NOMO-1 treated with dmso at 0.1 percent for 144 hours (cell line): ENCODE results near the gene MYO1E.

Experiments
- DNase-seq: peaks from one replicate; lab custom pipeline; 2025; ENCODE audit not compliant: unreplicated experiment; lab: John Stamatoyannopoulos, UW

Gene MYO1E

DNA sequence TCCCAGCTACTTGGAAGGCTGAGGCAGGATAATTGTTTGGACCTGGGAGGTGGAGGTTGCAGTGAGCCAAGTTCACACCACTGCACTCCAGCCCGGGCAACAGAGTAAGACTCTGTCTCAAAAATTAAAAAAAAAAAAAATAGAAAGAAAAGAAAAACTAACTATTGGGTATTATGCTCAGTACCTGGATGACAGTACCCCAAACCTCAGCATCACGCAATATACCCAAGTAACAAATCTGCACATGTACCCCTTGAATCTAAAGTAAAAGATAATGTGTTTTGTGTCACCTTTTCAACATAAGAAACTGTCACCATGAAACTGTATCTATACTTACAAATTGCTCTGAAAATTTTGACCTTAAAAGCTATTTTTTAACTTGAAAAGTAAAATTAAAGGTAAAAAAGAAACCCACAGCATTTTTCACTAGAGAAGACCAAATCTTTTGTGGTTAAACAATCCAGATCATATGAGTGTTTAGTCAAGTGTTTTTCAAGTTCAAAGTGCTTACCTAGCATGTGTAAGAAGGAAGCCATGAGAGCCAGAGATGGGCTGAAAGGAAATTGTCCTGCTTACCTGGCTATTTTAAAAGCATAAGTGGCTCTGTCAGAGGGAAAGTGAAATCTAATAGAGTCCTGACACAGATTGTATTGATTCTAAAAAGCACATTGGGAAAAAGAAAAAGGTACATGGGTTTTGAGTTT lies 50.5 kb downstream of the MYO1E start:
- DNase-seq = no peak

- no peak for DNase-seq
Observed at GRCh38 chr15:59321000-59321689, 51.5 kb downstream of the MYO1E start.

- DNase-seq = no peak
Observed at GRCh38 chr15:59317211-59317610, 55.5 kb downstream of the MYO1E start.

DNA sequence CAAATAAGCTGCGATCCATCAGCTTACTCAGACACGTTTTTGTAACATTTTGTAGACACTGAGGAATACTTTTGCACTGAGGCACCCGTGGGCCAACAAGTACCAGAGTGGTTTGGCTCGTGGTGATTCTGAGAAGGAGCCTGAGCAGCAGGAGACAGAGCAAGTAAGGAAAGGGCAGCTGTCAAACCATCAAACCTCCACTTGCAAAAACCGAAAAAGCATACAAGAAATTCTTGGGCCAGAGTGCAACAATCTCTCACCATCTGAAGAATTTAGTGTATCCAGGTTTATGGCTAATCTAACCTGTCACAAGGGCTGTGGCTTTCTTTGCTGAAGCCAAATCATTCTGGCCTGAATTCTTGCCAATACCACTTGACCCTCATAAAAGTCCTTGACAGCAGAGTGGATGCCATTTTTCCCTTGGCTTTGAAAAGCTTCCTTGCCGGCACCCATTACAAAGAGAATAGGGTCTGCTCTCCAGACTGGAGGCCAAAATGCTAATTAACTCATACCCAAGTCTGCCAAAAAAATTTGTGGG lies 56.7 kb downstream of the MYO1E start:
- no peak for DNase-seq

DNA sequence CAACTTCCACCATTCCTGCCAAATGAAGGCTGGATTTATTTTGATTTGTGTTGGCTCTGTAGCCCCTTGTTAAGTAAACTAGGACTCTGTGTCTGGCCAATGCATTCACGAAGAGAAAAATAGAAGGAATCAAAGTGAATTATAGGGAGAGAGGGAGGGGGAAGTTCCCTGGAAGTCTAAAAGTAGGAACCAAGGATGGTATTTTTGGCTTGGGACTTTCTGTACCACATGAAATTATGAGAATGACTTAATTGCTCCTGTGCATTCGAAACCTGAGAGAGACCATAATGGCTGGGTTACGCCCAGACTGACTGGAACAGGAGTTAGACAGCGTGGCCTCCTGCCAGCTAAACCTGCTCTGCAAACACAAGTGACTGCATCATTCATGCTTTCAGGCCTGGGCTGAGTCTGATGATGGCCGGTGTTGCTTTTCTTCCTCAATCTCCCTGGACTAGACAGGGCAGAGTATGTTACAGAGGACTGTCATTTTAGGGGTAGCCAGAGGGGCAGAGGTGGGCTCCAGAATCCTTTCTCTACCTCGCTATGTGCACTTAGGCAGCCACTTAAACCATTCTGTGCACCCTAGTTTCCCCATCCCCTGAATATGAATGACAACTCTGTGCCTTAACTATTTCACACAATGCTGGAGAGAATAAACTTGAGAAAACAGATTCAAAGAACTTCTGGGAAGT lies 58.9 kb downstream of the MYO1E start:
- no peak for DNase-seq

GRCh38 chr15:59312205-59312604 lies 60.5 kb downstream of the MYO1E start:
- DNase-seq = no peak

DNA sequence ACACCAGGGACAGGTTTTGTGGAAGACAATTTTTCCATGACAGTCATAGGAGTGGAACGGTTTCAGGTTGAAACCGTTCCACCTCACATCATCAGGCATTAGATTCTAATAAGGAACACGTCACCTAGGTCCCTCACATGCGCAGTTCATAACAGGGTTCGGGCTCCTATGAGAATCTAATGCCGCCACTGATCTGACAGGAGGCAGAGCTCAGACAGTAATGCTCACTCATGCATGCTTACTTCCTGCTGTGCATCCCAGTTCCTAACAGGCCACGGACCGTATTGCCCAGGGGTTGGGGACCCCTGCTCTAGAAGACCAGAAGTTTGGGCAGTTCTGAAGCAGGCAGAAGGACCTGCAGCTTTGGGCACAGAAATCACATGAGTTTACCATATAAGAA lies 61.5 kb downstream of the MYO1E start:
- DNase-seq = no peak

- DNase-seq = no peak
Observed at GRCh38 chr15:59309405-59309804, 63.3 kb downstream of the MYO1E start.

DNA sequence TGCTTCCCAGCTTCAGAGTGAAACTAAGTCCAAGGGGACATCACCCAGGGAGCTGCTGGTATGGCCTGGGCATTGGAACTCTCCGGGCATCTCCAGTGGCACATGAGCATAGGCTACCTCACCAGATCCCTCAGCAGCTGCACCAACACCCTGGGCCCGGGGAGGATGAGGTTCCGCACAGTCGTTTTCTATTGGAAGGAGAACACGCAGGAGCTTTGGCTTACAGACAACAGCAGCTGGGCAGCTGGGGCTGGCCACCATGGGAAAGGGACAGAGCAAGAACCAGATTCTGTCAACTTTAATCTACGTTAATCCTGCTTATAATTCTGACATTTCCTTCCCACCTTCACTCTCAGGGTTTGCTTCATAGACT lies 65.5 kb downstream of the MYO1E start:
- no peak for DNase-seq

- no peak for DNase-seq
Observed at GRCh38 chr15:59306520-59307164, 66.0 kb downstream of the MYO1E start.

DNA sequence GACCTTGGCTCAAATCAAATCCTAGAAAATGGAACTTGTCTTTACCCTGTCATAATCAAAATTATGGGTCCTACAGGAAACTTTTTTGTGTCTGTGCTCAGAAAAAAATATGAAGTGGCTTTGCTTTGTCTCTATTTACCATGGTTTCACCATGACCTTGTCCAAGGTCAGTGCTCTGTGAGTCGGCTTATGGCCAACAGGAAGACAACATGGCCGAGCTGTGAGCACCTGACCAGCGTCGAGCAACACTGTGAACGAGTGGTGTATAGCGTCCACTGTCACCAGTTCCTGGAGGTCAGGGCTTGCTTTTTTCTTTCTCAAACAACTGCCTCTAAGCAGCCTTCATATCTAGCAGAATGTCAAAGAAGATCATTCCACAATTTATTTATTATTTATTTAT lies 67.9 kb downstream of the MYO1E start:
- no peak for DNase-seq

DNA sequence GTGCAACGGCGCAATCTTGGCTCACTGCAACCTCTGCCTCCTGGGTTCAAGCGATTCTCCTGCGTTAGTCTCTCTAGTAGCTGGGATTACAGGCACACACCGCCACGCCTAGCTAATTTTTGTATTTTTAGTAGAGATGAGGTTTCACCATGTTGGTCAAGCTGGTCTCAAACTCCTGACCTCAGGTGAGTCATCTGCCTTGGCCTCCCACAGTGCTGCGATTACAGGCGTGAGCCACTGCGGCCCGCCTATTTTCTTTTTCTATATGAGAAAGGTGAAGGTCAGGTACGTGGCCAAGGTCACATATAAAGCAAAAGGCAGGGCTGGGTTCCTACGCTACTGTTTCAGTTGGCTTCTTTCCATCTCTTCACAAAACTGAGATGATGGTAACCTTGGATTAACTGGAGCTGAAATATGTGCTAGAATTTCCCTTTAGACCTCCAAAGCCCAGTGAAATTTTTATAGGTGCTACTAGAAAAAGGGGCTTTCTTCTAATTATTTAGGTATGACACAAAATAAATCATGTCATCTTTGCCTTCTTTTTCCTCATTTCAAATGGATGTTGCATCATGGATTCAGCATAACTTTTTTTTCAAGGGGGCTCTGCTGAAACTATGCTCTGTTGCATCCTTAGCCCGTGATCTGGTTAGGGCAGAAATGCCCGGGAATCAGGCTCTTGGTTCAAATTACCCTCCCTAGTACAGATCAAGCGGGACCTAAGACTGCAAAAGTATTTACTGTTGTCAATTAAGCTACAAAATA lies 68.5 kb downstream of the MYO1E start:
- no peak for DNase-seq

- no peak for DNase-seq
Observed at GRCh38 chr15:59303633-59304032, 69.0 kb downstream of the MYO1E start.

DNA sequence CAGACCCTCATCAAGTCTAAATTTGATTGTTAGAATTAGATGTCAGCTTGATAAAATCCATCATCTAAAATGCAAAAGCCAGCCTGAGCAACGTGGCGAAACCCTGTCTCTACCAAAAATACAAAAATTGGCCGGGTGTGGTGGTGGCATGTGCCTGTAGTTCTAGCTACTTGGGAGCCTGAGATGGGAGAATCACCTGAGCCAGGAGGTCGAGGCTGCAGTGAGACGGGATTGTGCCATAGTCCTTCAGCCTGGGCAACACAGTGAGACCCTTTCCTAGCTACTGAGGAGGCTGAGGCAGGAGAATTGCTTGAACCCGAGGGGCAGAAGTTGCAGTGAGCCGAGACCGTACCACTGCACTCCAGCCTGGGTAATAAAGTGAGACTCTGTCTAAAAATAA lies 69.5 kb downstream of the MYO1E start:
- DNase-seq = no peak

- no peak for DNase-seq
Observed at GRCh38 chr15:59301527-59301926, 71.1 kb downstream of the MYO1E start.

- no peak for DNase-seq
Observed at GRCh38 chr15:59300618-59301139, 72.0 kb downstream of the MYO1E start.

DNA sequence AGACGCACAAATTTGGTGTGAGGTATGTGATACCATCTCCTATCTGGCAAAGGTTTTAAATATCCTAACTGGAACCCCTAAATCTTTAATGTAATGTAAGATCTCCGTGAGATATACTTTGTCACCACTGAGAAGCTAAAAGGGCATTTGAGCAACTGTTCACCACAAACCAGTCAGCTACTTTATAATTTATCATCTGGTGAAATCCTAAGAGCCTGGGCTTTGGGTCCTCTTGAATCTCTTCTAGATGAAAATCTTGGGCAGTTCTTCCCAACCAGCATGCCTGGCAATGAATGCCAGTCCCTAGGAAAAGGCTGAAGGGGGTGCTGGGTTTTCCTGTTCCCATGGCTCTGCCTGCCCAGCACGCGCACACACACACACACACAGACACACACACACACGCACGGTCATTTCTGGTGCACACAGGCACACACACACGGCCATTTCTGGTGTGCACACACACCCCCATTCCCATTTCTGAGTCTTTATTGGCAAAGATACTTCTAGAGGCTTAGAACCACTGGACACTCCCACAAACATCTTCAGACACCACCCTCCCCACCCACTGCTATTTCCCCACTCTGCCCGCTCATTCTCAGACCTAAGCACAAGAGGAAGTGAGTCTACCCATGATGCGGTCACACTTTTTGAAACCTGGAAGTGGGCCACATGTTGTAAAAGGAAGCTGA lies 72.6 kb downstream of the MYO1E start:
- DNase-seq = peak; percentile 96

DNA sequence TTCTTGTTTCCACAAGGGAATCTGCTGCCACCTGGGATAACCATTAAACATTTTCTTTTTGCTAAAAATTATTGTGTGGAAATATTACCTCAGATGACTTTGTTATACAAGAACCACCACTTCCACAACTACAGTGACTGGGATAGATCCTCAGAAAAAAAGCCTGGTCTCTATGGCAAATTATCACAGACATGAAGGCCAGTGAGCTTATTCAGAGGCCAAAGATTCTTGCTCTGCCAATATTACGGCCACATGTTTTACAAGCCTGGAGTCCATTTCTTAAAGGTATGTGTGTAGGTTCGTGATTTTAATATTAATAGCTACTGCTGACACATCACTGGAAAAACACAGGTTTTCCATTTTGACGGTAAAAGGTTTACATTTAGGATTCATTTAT lies 73.8 kb downstream of the MYO1E start:
- no peak for DNase-seq

DNA sequence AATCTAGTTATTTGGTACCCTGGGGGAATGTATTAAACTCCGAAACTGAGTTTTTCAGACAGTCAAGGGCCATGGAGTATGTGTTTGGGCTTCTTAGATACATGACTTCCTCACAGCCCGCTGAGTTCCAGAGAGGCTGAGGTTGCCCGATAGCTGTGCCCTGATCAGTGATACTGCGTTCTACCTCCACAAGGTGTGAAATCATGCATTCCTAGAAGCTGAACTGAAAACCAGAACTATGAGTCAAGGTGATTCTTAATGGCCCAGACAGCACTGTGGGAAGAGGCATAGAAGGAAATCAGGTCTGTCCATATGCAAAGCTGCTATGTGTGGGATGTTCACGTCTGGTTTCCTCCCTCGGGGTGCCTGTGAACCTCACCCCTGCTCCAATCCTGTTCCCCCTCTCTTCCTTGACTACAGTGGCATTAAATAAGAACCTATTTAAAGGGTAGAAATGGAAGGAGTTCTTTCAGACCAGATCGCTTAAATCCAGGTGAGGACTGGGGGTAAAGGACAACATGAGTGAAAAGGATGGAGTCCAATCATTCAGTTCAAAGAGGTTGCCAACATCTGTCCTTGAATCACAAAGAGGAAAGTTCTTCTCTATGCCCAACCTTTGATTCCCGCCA lies 74.3 kb downstream of the MYO1E start:
- no peak for DNase-seq
